GM19468 (cell line): ENCODE measurements around the gene OPHN1.
"Not testable (repeated sequence)": the region's sequence is repeated elsewhere in the genome, so short reads cannot be mapped to it uniquely, and the experiment has no call there.

Experiments
- ATAC-seq: cut with Tn5 transposase; IDR thresholded peaks from one replicate; pipeline ENCODE4 v1.9.1; 2021; ENCODE audit warnings: mild to moderate bottlenecking, moderate library complexity, moderate number of reproducible peaks; ENCODE audit not compliant: unreplicated experiment; ENCODE audit errors: extremely low read depth

Gene OPHN1

GRCh38 chrX:68424719-68425118, 8.6 kb downstream of the OPHN1 start:
- no peak for ATAC-seq

GRCh38 chrX:68422478-68422877, 10.8 kb downstream of the OPHN1 start:
- ATAC-seq, result no peak

DNA sequence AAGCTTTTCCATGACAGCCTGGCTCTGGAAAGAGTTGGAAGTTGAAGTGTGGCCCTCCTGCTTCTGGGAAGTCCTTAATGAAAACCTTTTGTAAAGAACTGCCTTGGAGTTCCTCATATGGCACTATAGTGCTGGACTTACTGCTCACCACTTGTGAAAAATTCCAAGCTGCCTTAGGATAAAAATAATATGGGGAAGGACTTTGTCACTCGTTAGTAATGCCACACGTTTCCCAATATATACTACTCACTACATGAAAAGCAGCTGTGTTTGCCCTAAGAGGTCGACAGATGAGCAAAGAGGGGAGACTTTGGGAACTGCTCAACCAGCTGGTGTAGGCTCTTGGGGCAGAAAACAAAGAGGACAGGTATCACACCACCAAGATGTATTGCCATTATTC, 11.7 kb downstream of the OPHN1 start:
- no peak for ATAC-seq

- ATAC-seq, result no peak
Observed at GRCh38 chrX:68420559-68420958, 12.7 kb downstream of the OPHN1 start.

DNA sequence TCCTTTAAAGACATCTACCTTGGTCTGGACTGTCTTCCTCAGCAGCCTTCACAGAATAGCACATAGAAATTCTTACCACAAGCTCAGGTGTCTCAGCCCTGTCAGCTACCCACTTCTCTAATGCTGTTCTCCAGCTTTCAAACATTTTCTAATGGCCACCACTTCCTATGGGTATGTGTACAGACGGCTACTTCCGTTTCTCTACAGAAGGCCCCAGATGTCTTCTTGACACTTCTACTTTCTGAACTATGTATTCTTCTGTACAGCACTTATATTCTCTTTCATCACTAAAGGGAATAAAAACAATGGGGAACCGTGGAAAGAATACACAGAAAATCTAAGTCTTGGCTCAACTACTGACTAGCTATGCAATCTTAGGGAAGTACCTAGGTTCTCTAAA, 13.3 kb downstream of the OPHN1 start:
- ATAC-seq, result no peak

DNA sequence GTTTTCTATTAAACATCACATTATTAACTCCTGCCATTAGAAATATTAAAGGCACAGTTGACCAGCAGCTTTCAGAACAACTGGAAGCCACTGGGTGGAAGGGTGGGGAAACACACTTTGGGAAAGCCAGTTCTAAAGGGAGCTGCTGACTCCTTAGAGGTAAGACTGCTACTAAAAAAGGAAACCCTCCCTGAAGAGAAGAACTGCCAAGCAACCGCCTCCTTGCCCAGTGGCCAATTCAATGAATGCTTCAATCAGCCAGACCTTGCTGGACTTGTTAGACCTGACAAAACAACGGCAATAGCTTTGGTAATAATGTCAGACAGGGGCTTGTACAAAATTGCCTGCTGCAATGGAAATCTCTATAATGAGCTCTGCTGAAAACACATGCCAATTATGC, 15.6 kb downstream of the OPHN1 start:
- no peak for ATAC-seq

DNA sequence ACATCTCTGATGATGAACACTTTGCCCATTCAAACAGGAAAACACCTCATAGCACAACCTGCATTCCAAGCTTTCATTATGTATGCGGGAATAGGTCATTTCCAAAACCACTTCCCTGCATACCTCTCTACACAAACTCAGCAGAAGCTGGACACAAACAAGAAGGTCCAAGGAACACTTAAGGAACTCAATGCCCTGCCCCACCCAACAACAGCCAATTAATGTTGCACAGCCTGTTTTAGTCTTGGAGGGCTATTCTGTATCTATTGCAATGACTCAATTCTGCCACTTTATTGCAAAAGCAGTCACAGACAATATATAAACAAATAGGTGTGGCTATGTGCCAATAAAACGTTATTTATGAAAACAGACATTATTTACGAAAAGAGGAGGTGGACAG, 16.7 kb downstream of the OPHN1 start:
- no peak for ATAC-seq

DNA sequence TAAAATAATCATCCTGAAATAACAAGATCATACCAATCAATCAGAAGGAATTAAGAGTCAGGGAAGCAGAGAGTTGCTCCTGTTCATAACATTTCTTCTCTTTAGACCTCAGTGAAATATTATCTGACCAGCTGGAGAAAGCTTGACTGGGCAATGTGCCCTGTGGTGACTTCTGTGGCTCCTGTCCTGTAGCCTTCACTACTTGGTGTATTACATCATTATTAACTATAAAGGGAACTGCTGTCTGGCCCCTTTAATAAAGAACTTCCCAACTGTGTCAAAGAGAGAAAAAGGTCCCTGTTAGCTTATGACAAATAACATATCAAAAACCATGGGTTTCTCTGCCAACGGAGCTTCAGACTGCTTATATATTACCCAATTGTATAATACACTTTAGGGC, 18.0 kb downstream of the OPHN1 start:
- ATAC-seq, result no peak

GRCh38 chrX:68413254-68413653, 20.0 kb downstream of the OPHN1 start:
- ATAC-seq, result no peak

DNA sequence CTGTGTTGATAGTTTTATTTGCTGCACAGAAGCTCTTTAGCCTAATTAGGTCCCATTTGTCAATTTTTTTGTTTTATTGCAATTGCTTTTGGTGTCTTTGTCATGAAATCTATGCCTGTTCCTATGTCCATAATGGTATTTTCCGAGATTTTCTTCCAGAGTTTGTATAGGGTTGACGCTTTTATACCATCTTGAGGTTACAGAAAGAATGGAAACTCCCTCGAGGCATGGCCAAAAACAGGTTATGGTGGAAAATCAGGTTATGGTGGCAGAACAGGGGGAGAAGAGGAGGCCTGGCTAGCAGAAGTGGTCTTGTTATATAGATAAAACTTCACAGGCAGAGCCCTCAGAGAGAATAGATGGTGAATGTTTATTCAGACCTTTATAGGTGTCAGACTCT, 21.6 kb downstream of the OPHN1 start:
- ATAC-seq, result no peak

GRCh38 chrX:68409194-68409593, 24.1 kb downstream of the OPHN1 start:
- ATAC-seq, result no peak

DNA sequence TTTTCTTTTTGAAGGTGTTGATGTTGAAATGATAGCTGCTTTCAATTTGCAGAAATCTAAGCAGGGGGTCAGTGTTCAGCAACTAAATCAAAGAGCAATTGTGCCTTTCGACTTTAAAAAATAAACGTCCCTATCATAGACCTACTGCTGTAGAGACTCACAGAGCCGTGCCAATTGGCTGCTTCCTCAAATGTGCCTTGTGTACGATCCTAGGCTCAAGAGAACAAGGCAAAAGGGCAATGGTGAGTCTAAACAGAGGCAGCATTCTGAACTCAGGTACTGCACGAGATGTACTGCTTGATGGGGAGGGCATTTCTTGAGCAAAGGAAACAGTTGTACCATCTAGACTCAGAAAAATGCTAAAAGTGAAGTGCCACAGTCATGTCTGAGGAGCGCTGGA, 29.8 kb downstream of the OPHN1 start:
- ATAC-seq, result no peak

GRCh38 chrX:68403038-68403437, 30.3 kb downstream of the OPHN1 start:
- no peak for ATAC-seq

DNA sequence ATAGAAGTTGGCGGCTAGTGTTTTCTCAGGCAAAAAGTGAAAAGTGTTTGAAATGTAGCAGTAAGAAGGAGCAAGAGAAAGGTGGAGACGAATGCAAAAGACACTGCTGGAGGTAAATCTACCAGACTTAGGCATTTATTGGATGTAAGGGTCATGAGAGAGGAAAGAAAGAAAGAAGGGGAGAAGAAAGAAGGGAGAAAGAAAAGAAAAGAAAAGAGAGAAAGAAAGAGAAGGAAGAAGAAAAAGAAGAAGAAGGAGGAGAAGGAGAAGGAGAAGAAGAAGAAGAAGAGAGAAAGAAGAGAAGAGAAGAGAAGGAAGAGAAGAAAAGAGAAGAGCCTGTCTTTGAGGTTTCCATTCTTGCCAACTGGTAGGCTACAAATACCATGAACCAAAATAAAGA, 31.2 kb downstream of the OPHN1 start:
- no peak for ATAC-seq

GRCh38 chrX:68398291-68398690, 35.0 kb downstream of the OPHN1 start:
- ATAC-seq, result no peak

DNA sequence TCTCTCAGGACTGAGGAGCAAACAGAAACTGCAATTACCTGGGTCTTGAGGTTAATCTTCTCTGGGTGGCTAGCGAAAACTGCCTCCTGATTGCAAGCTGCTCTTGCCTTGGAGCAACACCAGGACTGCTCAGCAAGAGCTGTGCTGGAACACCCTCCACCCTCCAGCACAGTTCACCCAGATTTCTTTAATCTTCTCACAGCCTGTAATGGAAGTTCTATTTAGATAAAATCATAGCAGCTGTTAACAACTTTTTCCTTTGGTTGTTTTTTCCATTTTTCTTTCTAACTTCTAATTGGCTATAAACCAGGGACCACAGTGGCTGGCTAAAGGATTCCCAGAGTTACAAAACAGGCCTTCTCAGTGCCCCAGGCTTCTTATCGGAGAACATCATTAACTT, 36.3 kb downstream of the OPHN1 start:
- ATAC-seq, result no peak

DNA sequence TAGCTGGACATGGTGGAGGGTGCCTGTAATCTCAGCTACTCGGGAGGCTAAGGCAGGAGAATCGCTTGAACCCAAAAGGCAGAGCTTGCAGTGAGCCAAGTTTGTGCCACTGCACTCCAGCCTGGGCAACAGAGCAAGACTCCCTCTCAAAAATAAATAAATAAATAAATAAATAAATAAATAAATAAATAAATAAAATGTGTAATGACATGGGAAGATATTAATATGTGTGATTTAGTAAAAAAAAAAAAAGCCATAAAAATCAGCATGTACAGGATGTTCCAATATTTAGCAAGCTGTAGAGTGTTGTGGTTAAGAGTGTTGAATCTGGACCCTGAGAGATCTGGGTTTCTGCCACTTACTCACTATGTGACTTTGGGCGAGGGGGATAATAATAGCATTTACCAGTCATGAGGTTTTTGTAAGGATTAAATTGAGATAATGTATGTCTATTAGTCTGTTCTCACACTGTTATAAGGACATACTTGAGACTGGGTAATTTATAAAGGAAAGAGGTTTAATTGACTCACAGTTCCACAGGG, 43.8 kb downstream of the OPHN1 start:
- not testable (repeated sequence) for ATAC-seq

DNA sequence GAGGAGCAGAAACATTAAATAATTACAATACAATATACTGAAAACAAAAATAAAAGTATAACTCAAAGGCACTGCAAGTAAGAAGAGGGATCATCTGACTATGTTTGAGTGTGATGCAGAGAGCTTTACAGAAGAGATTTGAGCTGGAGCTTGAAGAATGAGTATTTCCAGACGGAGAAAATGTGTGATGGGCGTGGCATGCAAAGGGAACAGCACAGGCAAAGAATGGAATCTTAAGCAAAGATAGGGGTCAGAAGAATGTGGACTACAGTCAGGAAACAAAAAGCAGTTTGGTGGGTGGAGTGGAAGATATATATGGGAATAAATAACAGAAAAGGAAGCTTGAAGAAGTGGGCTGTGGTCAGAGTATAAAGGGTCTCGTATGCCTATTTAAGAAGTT, 45.5 kb downstream of the OPHN1 start:
- ATAC-seq, result no peak

- ATAC-seq, result no peak
Observed at GRCh38 chrX:68383540-68383939, 49.8 kb downstream of the OPHN1 start.

DNA sequence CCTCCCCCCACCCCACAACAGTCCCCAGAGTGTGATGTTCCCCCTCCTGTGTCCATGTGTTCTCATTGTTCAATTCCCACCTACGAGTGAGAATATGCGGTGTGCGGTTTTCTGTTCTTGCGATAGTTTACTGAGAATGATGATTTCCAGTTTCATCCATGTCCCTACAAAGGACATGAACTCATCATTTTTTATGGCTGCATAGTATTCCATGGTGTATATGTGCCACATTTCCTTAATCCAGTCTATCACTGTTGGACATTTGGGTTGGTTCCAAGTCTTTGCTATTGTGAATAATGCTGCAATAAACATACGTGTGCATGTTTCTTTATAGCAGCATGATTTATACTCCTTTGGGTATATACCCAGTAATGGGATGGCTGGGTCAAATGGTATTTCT, 55.7 kb downstream of the OPHN1 start:
- not testable (repeated sequence) for ATAC-seq

GRCh38 chrX:68376373-68376772, 56.9 kb downstream of the OPHN1 start:
- no peak for ATAC-seq

DNA sequence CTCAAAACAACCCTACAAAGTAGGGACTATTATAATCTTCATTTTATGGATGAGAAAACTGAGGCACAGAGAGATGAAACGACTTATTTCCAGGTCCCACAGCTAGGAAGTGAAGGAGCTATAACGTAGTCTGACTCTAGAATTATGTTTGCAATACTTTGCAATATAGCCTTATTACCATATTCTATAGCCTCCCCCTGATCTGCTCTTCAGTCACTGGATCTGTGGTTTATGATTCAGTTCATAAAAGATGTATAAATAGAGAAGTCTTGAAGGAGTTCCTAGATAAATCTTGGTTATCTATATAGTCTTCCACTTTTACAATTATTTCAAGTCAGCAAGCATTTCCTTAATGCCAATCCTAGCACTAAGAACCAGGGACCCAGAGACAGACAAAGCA, 57.5 kb downstream of the OPHN1 start:
- ATAC-seq, result no peak

- no peak for ATAC-seq
Observed at GRCh38 chrX:68372665-68373064, 60.6 kb downstream of the OPHN1 start.
